HepG2 (cell line): ENCODE results near the gene KCNH6. TPM values are rescaled to one million over a fixed set of nuclear protein-coding genes. Genes with fewer than 3 reads are reported as not detected.

ENCODE experiments used
- E2F2 ChIP-seq: sonication (generic); formaldehyde crosslinking; IDR thresholded peaks from 2 replicates; pipeline ENCODE4 v1.4.0; 2020; ENCODE audit warnings: missing genetic modification reagents, borderline replicate concordance
- FOSL2 ChIP-seq: sonication (generic); formaldehyde crosslinking; IDR thresholded peaks from 2 replicates; pipeline ENCODE4 v1.4.0; 2020; ENCODE audit warnings: missing genetic modification reagents
- GLI4 ChIP-seq: sonication (generic); formaldehyde crosslinking; IDR thresholded peaks from 2 replicates; pipeline ENCODE4 v1.5.1; 2020; ENCODE audit warnings: missing genetic modification reagents, mild to moderate bottlenecking, moderate library complexity, borderline replicate concordance
- HIVEP1 ChIP-seq: sonication (generic); formaldehyde crosslinking; IDR thresholded peaks from 2 replicates; pipeline ENCODE4 v1.4.0; 2020; ENCODE audit warnings: mild to moderate bottlenecking, missing genetic modification reagents
- HNF1B ChIP-seq: sonication (generic); formaldehyde crosslinking; IDR thresholded peaks from 2 replicates; pipeline ENCODE4 v1.5.1; 2020; ENCODE audit warnings: mild to moderate bottlenecking, moderate library complexity, missing genetic modification reagents
- HNRNPL ChIP-seq: fragments of 200-400 bp; formaldehyde crosslinking; IDR thresholded peaks from 2 replicates; pipeline ENCODE4 v1.6.1; 2017; ENCODE audit warnings: mild to moderate bottlenecking, low read depth, low read length
- NFKBIZ ChIP-seq: IDR thresholded peaks from 2 replicates; pipeline ENCODE4 v1.6.1; 2018; ENCODE audit warnings: missing genetic modification reagents, missing compliant biosample characterization
- PATZ1 ChIP-seq: sonication (generic); formaldehyde crosslinking; IDR thresholded peaks from 2 replicates; pipeline ENCODE4 v1.4.0; 2020; ENCODE audit warnings: missing genetic modification reagents
- SIN3A ChIP-seq: IDR thresholded peaks from 2 replicates; pipeline ENCODE4 v1.6.1; 2011; ENCODE audit warnings: low read depth, mild to moderate bottlenecking, control low read depth, low read length, borderline replicate concordance
- SMAD1 ChIP-seq: sonication (generic); formaldehyde crosslinking; IDR thresholded peaks from 2 replicates; pipeline ENCODE4 v1.4.0; 2020; ENCODE audit warnings: missing genetic modification reagents, low read depth, mild to moderate bottlenecking, borderline replicate concordance
- SRSF1 ChIP-seq: fragments of 200-400 bp; formaldehyde crosslinking; optimal IDR thresholded peaks from 2 replicates; pipeline ENCODE3; 2017; ENCODE audit warnings: mild to moderate bottlenecking, low read depth, low read length, moderate library complexity
- SSRP1 ChIP-seq: IDR thresholded peaks from 2 replicates; pipeline ENCODE4 v1.6.1; 2016; ENCODE audit warnings: control low read depth
- TAF1 ChIP-seq: sonication (generic); formaldehyde crosslinking; IDR thresholded peaks from 2 replicates; pipeline ENCODE4 v1.4.0; 2020; ENCODE audit warnings: missing genetic modification reagents
- XRCC5 ChIP-seq: fragments of 200-400 bp; formaldehyde crosslinking; optimal IDR thresholded peaks from 2 replicates; pipeline ENCODE3; 2017; ENCODE audit warnings: mild to moderate bottlenecking, low read length
- ZC3H4 ChIP-seq: sonication (generic); formaldehyde crosslinking; IDR thresholded peaks from 2 replicates; pipeline ENCODE4 v1.4.0; 2020; ENCODE audit warnings: missing genetic modification reagents, borderline replicate concordance
- ZMAT3 ChIP-seq: sonication (generic); formaldehyde crosslinking; conservative IDR thresholded peaks from 2 replicates; pipeline ENCODE4 v1.7.0; 2021; ENCODE audit warnings: missing genetic modification reagents
- ZMYM2 ChIP-seq: sonication (generic); formaldehyde crosslinking; IDR thresholded peaks from 2 replicates; pipeline ENCODE4 v1.8.0; 2022; ENCODE audit warnings: mild to moderate bottlenecking, missing genetic modification reagents
- ZNF256 ChIP-seq: sonication (generic); formaldehyde crosslinking; conservative IDR thresholded peaks from 2 replicates; pipeline ENCODE4 v1.4.0; 2020; ENCODE audit warnings: missing genetic modification reagents
- ZNF484 ChIP-seq: sonication (generic); formaldehyde crosslinking; IDR thresholded peaks from 2 replicates; pipeline ENCODE4 v1.5.1; 2020; ENCODE audit warnings: mild to moderate bottlenecking, low read depth, missing genetic modification reagents, borderline replicate concordance
- ZNF644 ChIP-seq: IDR thresholded peaks from 2 replicates; pipeline ENCODE4 v1.6.1; 2016; ENCODE audit warnings: low read depth
- polyA plus RNA-seq, 8 experiments: library from polyadenylated mRNA; depleted of rRNA in 3 of 8; stranded (reverse) in 7 of 8; unstranded in 1 of 8; fragments of >200 nt; fragmentation: Illumina TruSeq in 4 of 8; extraction: Trizol in 4 of 8; gene quantifications; 2 replicates each; pipeline versions ENCODE4 v1.2.1 to v1.2.3, GENCODE V29; 2011 to 2016; ENCODE audit warnings: low read depth in 4 of 8, missing spikeins in 1 of 8, mixed read lengths in 1 of 8; ENCODE audit not compliant: insufficient read depth in 1 of 8
- total RNA-seq, 5 experiments: library from RNA; depleted of rRNA; stranded (reverse); fragments of >200 nt; fragmentation: Illumina TruSeq; extraction: Trizol; gene quantifications; 2 replicates each; pipeline ENCODE4 v1.2.3, GENCODE V29; 2016; ENCODE audit warnings: low read depth in 1 of 5
- TF ChIP-seq, protein P1 (sequence below): sonication (generic); formaldehyde crosslinking; IDR thresholded peaks from 2 replicates; pipeline ENCODE4 v1.8.0; 2022; ENCODE audit warnings: mild to moderate bottlenecking, missing genetic modification reagents
- TF ChIP-seq, protein P2 (sequence below): sonication (generic); formaldehyde crosslinking; conservative IDR thresholded peaks from 2 replicates; pipeline ENCODE4 v1.4.0; 2020; ENCODE audit warnings: missing genetic modification reagents

Gene KCNH6
- total and polyA plus RNA-seq, 2 of the 13 experiments (the other 11 are each of a cell fraction or from before 2014, with no cell fraction given), result 0.05 to 0.18 TPM

- TF ChIP-seq TAF1 (CRISPR knock-in tag) (no peak), XRCC5 (no peak), ZNF644 (CRISPR knock-in tag) (no peak), SSRP1 (peak; percentile 47; the same call in 1 of the 2 replicates), HNF1B (CRISPR knock-in tag) (no peak), HNRNPL (no peak), HIVEP1 (CRISPR knock-in tag) (no peak; the same call in 1 of the 2 replicates), ZNF256 (CRISPR knock-in tag) (no peak), E2F2 (peak; percentile 75; the same call in 1 of the 2 replicates), SIN3A (no peak), FOSL2 (no peak; the same call in 1 of the 2 replicates), GLI4 (CRISPR knock-in tag) (peak; percentile 65; the same call in 1 of the 2 replicates), ZMAT3 (CRISPR knock-in tag) (no peak), ZMYM2 (CRISPR knock-in tag) (0 out of 2 replicates have a peak, but pooled peaks have one; percentile 20), PATZ1 (CRISPR knock-in tag) (no peak), NFKBIZ (CRISPR knock-in tag) (no peak), SRSF1 (peak; percentile 77), ZNF484 (CRISPR knock-in tag) (no peak), SMAD1 (no peak; the same call in 1 of the 2 replicates), ZC3H4 (CRISPR knock-in tag) (peak; percentile 79)
- TF ChIP-seq, protein P1, sequence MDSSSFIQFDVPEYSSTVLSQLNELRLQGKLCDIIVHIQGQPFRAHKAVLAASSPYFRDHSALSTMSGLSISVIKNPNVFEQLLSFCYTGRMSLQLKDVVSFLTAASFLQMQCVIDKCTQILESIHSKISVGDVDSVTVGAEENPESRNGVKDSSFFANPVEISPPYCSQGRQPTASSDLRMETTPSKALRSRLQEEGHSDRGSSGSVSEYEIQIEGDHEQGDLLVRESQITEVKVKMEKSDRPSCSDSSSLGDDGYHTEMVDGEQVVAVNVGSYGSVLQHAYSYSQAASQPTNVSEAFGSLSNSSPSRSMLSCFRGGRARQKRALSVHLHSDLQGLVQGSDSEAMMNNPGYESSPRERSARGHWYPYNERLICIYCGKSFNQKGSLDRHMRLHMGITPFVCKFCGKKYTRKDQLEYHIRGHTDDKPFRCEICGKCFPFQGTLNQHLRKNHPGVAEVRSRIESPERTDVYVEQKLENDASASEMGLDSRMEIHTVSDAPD, result no peak
- TF ChIP-seq, protein P2, sequence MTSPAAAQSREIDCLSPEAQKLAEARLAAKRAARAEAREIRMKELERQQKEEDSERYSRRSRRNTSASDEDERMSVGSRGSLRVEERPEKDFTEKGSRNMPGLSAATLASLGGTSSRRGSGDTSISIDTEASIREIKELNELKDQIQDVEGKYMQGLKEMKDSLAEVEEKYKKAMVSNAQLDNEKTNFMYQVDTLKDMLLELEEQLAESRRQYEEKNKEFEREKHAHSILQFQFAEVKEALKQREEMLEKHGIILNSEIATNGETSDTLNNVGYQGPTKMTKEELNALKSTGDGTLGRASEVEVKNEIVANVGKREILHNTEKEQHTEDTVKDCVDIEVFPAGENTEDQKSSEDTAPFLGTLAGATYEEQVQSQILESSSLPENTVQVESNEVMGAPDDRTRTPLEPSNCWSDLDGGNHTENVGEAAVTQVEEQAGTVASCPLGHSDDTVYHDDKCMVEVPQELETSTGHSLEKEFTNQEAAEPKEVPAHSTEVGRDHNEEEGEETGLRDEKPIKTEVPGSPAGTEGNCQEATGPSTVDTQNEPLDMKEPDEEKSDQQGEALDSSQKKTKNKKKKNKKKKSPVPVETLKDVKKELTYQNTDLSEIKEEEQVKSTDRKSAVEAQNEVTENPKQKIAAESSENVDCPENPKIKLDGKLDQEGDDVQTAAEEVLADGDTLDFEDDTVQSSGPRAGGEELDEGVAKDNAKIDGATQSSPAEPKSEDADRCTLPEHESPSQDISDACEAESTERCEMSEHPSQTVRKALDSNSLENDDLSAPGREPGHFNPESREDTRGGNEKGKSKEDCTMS (CRISPR knock-in tag), result 0 out of 2 replicates have a peak, but pooled peaks have one; percentile 38
These were observed 26.3 kb downstream of the KCNH6 start (continued) for GRCh38 chr17:63549289-63549945.
